ENCODE results near the gene TMEM213. TPM values are rescaled to one million over a fixed set of nuclear protein-coding genes. Genes with fewer than 3 reads are reported as not detected.

Gene TMEM213
- total RNA-seq, 2 donors from 2014 or later = not detected

DNA sequence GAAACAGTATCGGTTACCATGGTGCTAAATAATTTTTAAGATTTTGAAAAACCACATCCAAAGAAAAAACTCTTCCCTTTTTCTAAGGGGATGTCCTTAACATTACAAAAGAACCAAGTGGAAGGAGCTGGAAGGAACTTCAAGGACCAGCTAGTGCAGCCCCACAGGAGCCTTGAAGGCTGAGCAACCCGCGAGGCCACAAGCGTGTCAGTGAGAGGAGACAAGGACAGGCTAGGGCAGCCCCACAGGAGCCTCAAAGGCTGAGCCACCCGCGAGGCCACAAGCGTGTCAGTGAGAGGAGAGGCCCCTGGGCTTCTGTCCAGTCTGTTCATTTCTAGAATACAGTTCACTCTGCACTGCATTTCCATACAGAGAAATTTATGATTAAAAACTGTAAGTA, 80.3 kb downstream of the TMEM213 start:
- no peak for ATAC-seq
- DNase-seq = no peak
- H3K9me3 ChIP-seq (ENCODE audit: control insufficient read depth, low read length, poor library complexity, severe bottlenecking) = no peaks in the 10 kb centered on the region
- Mint-ChIP-seq H3K27me3 (peaks cover 10% of the 10 kb centered on the region), H3K4me3 (no peak overlapping the region), H3K27ac (no peak overlapping the region), H3K4me1 (peaks cover 20% of the 10 kb centered on the region), H3K36me3 (ENCODE audit: low read depth) (no peaks in the 10 kb centered on the region)

DNA sequence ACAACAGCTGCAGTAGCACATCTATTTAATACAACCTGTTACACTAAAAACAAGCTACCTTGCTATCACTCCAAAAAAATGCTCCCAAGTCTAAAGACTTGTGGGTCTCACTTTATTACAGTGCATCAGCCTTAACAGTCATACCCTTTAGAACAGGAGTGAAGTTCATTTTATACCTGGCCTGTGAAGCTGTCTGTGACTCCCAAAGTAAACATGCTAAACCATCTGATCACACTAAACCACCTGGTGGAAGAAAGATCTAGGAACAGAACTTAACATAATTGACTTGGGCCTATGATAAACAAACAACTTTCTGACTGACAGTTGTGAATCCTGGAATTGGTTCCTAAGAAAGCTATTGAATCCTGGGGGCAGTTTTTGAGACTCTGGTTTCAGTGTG, 81.1 kb downstream of the TMEM213 start:
- Mint-ChIP-seq H3K27ac (no peak overlapping the region), H3K27me3 (peaks cover 10% of the 10 kb centered on the region), H3K4me3 (no peak overlapping the region), H3K4me1 (peaks cover 20% of the 10 kb centered on the region), H3K36me3 (ENCODE audit: low read depth) (no peaks in the 10 kb centered on the region)
- DNase-seq (no peak), ATAC-seq (no peak)
- H3K9me3 ChIP-seq (ENCODE audit: control insufficient read depth, low read length, poor library complexity, severe bottlenecking) = no peaks in the 10 kb centered on the region

DNA sequence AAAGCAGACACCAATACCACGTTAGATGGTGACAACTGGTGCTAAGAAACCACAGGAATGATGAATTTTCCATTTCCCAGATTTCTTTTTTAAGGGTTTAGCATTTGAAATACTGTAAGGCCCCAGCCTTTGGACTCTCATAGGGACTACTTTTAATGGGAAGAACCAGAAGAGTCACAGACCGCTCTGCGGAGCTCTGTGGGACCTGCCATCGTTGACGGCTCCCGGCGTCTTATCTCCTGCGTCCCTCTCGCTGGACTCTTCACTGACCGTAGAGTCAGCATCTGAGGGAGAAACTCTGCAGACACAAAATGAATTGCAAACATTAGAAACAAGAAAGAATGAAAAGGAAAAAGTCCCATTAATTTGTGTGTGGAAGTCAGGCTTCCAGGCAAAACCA, 81.6 kb downstream of the TMEM213 start:
- Mint-ChIP-seq H3K4me1 (peaks cover 20% of the 10 kb centered on the region), H3K36me3 (ENCODE audit: low read depth) (no peaks in the 10 kb centered on the region), H3K4me3 (no peak overlapping the region), H3K27ac (no peak overlapping the region), H3K27me3 (peaks cover 10% of the 10 kb centered on the region)
- ATAC-seq (no peak), DNase-seq (no peak)
- no peaks in the 10 kb centered on the region for H3K9me3 ChIP-seq (ENCODE audit: control insufficient read depth, low read length, poor library complexity, severe bottlenecking)

DNA sequence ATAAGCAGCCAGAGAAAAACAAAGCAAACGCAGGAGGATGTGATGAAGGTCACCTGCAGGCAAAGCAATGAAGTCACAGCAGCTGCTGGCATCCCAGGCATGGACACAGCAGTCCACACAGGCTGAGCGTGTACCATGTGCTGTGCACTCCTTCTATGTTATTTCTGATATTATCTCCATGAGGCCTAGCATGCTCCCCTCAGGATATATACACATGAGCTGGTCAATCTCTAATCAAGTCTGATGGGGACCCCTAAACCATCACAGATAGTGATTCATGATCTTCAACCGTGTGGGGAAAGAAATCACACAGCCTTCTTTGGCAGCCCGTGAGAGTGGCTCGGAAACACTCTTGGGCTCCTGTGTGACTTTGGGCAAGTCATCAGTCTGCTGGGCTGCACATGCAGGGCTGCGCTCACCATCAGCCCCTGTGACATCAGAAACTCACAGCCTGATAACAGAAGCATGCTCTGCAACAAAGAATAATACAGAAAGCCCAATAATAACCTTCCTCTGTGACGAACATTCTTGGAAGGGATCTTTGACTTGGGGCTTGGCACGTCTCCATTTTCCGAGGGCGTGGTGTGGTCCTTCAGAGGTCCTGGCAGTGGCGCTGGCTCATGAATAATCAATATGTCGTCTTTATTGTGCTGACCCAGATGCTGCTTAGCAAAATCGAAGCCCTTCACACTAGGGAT, 83.2 kb downstream of the TMEM213 start:
- ATAC-seq (no peak), DNase-seq (no peak)
- Mint-ChIP-seq H3K27me3 (peaks cover 10% of the 10 kb centered on the region), H3K4me3 (no peak overlapping the region), H3K27ac (peak overlapping the region; percentile 90), H3K36me3 (ENCODE audit: low read depth) (no peaks in the 10 kb centered on the region), H3K4me1 (peaks cover 14% of the 10 kb centered on the region)
- no peaks in the 10 kb centered on the region for H3K9me3 ChIP-seq (ENCODE audit: control insufficient read depth, low read length, poor library complexity, severe bottlenecking)

DNA sequence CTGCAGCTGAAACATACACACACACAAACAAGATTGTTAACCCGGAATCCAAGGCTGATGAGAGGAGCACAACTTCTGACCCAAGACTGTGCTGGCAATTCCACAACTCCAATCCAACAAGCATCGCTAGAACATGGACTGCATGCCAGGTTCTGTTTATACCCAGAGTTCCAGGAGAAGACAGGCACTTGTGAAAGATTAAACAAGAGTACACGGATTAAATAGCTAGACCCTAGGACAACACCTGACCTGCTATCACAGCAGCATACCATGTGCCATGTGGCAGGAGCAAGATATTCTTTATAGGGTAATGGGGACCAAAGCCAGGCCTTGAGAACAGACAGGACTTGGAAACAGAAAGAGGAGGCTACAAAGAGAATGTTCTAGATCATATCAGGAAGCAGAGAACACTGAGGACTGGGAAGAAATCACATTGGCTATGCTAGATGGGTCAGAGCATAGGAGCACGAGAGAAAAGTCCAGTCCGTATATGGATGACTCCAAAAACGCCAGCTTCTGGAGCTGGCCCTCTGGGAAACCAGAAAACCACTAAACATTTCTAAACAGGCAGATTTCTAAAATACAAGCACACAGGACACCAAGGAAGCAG, 83.9 kb downstream of the TMEM213 start:
- peak overlapping the region; percentile 62 for H3K4me3 Mint-ChIP-seq
- H3K27me3 Mint-ChIP-seq = peaks cover 10% of the 10 kb centered on the region
- H3K36me3 Mint-ChIP-seq (ENCODE audit: low read depth) = no peaks in the 10 kb centered on the region
- DNase-seq (no peak), ATAC-seq (no peak)
- H3K9me3 ChIP-seq (ENCODE audit: control insufficient read depth, low read length, poor library complexity, severe bottlenecking) = no peaks in the 10 kb centered on the region
- peaks cover 15% of the 10 kb centered on the region for H3K4me1 Mint-ChIP-seq
- peak overlapping the region; percentile 90 for H3K27ac Mint-ChIP-seq

DNA sequence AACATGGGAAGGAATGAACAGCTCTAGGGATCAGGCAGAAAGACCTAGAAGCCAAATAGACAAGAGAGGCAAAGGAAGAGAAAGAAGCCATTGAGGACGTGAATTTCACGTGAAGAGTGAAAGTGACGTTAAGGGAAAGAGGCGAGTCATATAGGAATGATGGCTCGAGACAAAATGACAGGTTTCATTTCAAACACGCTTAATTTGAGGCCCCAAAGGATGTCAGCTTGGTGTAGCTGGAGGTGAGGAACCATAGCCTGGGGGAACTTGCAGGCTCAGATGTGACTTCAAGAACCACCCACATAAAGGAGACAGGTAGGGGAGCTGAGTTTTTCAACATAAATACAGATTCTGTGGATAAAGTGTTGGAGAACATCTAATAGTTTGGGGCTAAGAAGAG, 84.5 kb downstream of the TMEM213 start:
- peak overlapping the region; percentile 90 for H3K27ac Mint-ChIP-seq
- H3K4me3 Mint-ChIP-seq = peak overlapping the region; percentile 62
- peaks cover 10% of the 10 kb centered on the region for H3K27me3 Mint-ChIP-seq
- no peak for ATAC-seq
- no peaks in the 10 kb centered on the region for H3K36me3 Mint-ChIP-seq (ENCODE audit: low read depth)
- H3K9me3 ChIP-seq (ENCODE audit: control insufficient read depth, low read length, poor library complexity, severe bottlenecking) = no peaks in the 10 kb centered on the region
- DNase-seq = no peak
- peaks cover 15% of the 10 kb centered on the region for H3K4me1 Mint-ChIP-seq

DNA sequence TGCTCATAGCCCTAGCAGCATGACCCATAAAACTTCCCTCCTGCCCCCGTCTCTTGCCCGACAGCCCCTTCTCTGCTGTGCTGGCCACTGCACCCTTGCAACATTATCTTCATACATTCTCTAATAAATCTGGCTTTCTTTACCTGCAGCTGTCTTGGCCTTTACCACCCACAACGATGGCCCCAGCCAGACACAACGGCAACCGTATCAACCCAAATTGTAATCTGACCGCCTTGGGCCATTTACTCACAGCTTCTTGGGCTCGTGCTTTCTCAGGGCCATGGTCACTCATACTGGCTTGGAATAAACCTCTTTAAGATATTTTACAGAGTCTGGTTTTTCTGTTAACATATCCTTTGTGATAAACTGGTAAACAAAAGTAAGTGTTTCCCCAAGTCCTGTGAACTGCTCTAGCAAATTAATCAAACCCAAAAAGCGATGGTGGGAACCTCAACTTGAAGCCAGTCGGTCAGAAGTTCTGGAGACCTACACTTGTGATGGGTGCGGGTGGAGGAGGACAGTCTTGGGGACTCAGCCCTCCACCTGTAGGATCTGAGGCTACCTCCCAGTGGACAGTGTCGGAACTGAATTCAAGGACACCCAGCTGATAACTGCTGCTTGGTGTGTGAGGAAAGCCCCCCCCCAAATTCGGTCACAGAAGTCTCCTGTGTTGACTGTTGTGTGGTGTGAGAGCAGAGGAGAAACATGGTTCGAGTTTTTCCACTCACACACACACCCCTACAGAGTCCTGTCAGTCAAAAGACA, 87.8 kb downstream of the TMEM213 start:
- no peaks in the 10 kb centered on the region for H3K9me3 ChIP-seq (ENCODE audit: control insufficient read depth, low read length, poor library complexity, severe bottlenecking)
- DNase-seq = no peak
- H3K27me3 Mint-ChIP-seq = peaks cover 10% of the 10 kb centered on the region
- H3K4me1 Mint-ChIP-seq = peaks cover 17% of the 10 kb centered on the region
- no peaks in the 10 kb centered on the region for H3K36me3 Mint-ChIP-seq (ENCODE audit: low read depth)
- ATAC-seq = no peak
- no peak overlapping the region for H3K4me3 Mint-ChIP-seq
- no peak overlapping the region for H3K27ac Mint-ChIP-seq

DNA sequence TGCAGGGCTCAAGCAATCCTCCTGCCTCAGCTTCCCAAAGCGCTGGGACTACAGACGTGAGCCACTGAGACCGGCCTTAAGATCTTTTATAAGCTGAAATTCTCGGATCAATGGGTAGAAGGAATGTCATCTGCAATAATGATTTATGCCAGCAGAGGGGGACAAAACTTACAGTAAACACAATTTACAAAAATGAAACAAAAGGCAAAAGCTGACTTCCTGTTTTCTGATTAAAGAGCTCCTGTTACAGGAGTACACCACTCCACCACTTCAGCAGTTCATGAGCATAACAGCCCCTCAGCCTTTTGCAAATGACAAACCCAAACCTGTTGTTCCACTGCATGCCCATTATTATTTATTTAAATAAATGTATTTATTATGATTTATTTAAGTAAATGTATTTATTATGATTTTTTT, 88.7 kb downstream of the TMEM213 start:
- ATAC-seq (peak; percentile 93), DNase-seq (peak in 1 of 3 donors; percentile 17)
- H3K27ac Mint-ChIP-seq = peak overlapping the region; percentile 27
- peaks cover 22% of the 10 kb centered on the region for H3K4me1 Mint-ChIP-seq
- no peaks in the 10 kb centered on the region for H3K36me3 Mint-ChIP-seq (ENCODE audit: low read depth)
- peak overlapping the region; percentile 52 for H3K4me3 Mint-ChIP-seq
- peaks cover 16% of the 10 kb centered on the region for H3K27me3 Mint-ChIP-seq
- no peaks in the 10 kb centered on the region for H3K9me3 ChIP-seq (ENCODE audit: control insufficient read depth, low read length, poor library complexity, severe bottlenecking)

DNA sequence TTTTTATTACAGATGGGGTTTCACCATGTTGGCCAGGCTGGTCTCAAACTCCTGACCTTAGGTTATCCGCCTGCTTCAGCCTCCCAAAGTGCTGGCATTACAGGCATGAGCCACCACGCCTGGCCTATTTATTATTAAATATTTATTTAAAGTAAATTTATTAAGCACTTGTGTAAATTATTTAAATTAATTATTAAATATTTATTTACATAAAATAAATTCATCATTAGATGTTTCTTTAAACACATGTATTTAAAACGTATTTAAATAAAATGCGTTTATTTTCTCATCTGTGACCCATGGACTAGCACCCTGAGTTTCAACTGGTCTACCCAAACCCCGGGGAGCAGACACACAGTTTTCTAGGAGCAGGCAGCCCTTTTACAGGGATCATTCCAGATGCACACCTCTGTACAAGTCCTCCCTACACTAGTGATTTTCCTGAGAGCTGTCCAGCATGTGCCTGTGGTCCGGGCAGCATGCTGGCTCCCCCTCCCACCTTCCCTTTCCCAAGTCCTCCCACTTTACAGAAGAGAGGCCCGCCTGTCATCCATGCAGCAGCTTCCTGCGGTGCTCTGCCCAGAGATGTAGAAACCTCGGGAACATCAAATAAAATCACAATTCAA, 89.4 kb downstream of the TMEM213 start:
- Mint-ChIP-seq H3K4me1 (peaks cover 15% of the 10 kb centered on the region), H3K27me3 (peaks cover 16% of the 10 kb centered on the region), H3K27ac (no peak overlapping the region), H3K36me3 (ENCODE audit: low read depth) (no peaks in the 10 kb centered on the region), H3K4me3 (no peak overlapping the region)
- DNase-seq (no peak), ATAC-seq (no peak)
- H3K9me3 ChIP-seq (ENCODE audit: control insufficient read depth, low read length, poor library complexity, severe bottlenecking) = no peaks in the 10 kb centered on the region

Other genes with a start within 250 kb of the TMEM213 start
- gene SVOPL, start 96.6 kb upstream of the TMEM213 start, total RNA-seq = not detected
- not detected for gene ATP6V0A4, start 202 bp downstream of the TMEM213 start, total RNA-seq
- under 1 TPM in 1 of 2 donors, not detected in 1; 0.21 TPM for gene KIAA1549, start 183.4 kb downstream of the TMEM213 start, total RNA-seq
- 1 to 10 TPM; 2.2 to 6.9 TPM for gene ZC3HAV1L, start 238.0 kb downstream of the TMEM213 start, total RNA-seq